Endodermal cell (in vitro differentiated cells): ENCODE results near the gene SKIC2. TPM values are rescaled to one million over a fixed set of nuclear protein-coding genes. Genes with fewer than 3 reads are reported as not detected.

ENCODE experiments used
- DNase-seq: peaks from one replicate; pipeline ENCODE4 v3.0.0-alpha.2; 2017
- H3K27ac ChIP-seq: 2 replicates; pipeline ENCODE4 v1.5.1; 2013; ENCODE audit warnings: mild to moderate bottlenecking, low read depth, low read length, moderate library complexity
- H3K27me3 ChIP-seq: 2 replicates; pipeline ENCODE4 v1.6.1; 2013; ENCODE audit warnings: mild to moderate bottlenecking, low read length, moderate library complexity; ENCODE audit not compliant: insufficient read depth, control insufficient read depth, poor library complexity, severe bottlenecking
- H3K36me3 ChIP-seq: 2 replicates; pipeline ENCODE4 v1.7.0; 2013; ENCODE audit warnings: mild to moderate bottlenecking, low read length, moderate library complexity; ENCODE audit not compliant: control insufficient read depth, insufficient read depth
- H3K4me1 ChIP-seq: one replicate; pipeline ENCODE4 v1.7.0; 2013; ENCODE audit warnings: low read length; ENCODE audit not compliant: control insufficient read depth, insufficient read depth
- H3K4me3 ChIP-seq: 2 replicates; pipeline ENCODE4 v1.5.1; 2013; ENCODE audit warnings: mild to moderate bottlenecking, low read length, moderate library complexity
- H3K9ac ChIP-seq: 2 replicates; pipeline ENCODE4 v1.6.1; 2013; ENCODE audit warnings: mild to moderate bottlenecking, low read length, moderate library complexity; ENCODE audit not compliant: poor library complexity, severe bottlenecking; ENCODE audit errors: extremely low read depth
- H3K9me3 ChIP-seq: 2 replicates; pipeline ENCODE4 v1.6.1; 2013; ENCODE audit warnings: mild to moderate bottlenecking, low read length, moderate library complexity; ENCODE audit not compliant: control insufficient read depth
- H3K27ac Mint-ChIP-seq: 2 replicates; pipeline ENCODE4 v1.8.0; 2020; ENCODE audit warnings: mixed read lengths
- H3K27me3 Mint-ChIP-seq: 2 replicates; pipeline ENCODE4 v1.8.0; 2021; ENCODE audit warnings: mild to moderate bottlenecking, mixed read lengths; ENCODE audit not compliant: insufficient read depth
- H3K36me3 Mint-ChIP-seq: 2 replicates; pipeline ENCODE4 v1.8.0; 2020; ENCODE audit warnings: low read depth, mixed read lengths
- H3K4me1 Mint-ChIP-seq: 2 replicates; pipeline ENCODE4 v1.8.0; 2020; ENCODE audit warnings: mixed read lengths
- H3K4me3 Mint-ChIP-seq: 2 replicates; pipeline ENCODE4 v1.8.0; 2020; ENCODE audit warnings: mild to moderate bottlenecking, moderate library complexity, mixed read lengths
- H3K9me3 Mint-ChIP-seq: 2 replicates; pipeline ENCODE4 v1.8.0; 2020; ENCODE audit warnings: mild to moderate bottlenecking, mixed read lengths
- WGBS, 2 experiments: methylation state at CpG; one replicate each; pipeline versions ENCODE4 v1.1.5 to v1.1.7; 2013; ENCODE audit warnings: missing lambda C conversion rate in 2 of 2, mixed read lengths in 1 of 2; ENCODE audit not compliant: insufficient coverage in 1 of 2, insufficient read length in 1 of 2; 5-methylcytosine and 5-hydroxymethylcytosine counted together
- total RNA-seq, 2 donors: library from RNA; stranded (reverse); fragmentation: NEBNext Ultra II Directional in 1 of 2; extraction: Animal tissue kit (Norgen Biotek cat#: 25700) in 1 of 2; gene quantifications; 2 replicates in 1 of 2; 3 replicates in 1 of 2; pipeline ENCODE4 v1.2.1, GENCODE V29; 2021
- TF ChIP-seq, protein P1 (sequence below): fragments of 200-600 bp; sonication (generic); conservative IDR thresholded peaks from 2 replicates; pipeline ENCODE4 v1.5.0; 2021; ENCODE audit warnings: antibody characterized with exemption, mild to moderate bottlenecking

The SKIC2 gene
- total RNA-seq, 2 donors from 2014 or later, result 95.8 to 103 TPM

DNA sequence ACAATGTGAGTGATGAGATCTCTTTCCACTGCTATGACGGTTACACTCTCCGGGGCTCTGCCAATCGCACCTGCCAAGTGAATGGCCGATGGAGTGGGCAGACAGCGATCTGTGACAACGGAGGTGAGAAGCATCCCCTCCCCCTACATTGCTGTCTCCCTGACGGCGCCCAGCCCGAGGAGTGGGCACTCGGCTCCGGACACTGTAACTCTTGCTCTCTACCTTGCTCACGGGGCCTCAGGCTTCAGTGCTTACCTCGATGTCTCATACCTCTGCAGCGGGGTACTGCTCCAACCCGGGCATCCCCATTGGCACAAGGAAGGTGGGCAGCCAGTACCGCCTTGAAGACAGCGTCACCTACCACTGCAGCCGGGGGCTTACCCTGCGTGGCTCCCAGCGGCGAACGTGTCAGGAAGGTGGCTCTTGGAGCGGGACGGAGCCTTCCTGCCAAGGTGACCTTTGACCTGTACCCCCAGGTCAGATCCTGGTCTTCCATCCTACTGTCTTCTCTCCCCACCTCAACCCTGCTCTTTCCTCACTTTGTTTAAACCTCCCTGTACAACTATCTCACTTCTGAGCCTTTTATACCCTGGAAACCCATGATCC is 11.8 kb upstream of the SKIC2 start:
- H3K9me3 ChIP-seq, result no peaks in the 10 kb centered on the region
- H3K9ac ChIP-seq, result no peak overlapping the region
- H3K27me3 ChIP-seq, result peaks cover 42% of the 10 kb centered on the region
- no peaks in the 10 kb centered on the region for H3K4me1 Mint-ChIP-seq
- no peak overlapping the region for H3K4me3 ChIP-seq
- 86 to 88% methylated on average over 17 to 24 of the region's 24 CpGs for WGBS, 2 experiments
- peaks cover 8% of the 10 kb centered on the region for H3K36me3 Mint-ChIP-seq
- H3K27me3 Mint-ChIP-seq, result peaks cover 65% of the 10 kb centered on the region
- TF ChIP-seq, protein P1, sequence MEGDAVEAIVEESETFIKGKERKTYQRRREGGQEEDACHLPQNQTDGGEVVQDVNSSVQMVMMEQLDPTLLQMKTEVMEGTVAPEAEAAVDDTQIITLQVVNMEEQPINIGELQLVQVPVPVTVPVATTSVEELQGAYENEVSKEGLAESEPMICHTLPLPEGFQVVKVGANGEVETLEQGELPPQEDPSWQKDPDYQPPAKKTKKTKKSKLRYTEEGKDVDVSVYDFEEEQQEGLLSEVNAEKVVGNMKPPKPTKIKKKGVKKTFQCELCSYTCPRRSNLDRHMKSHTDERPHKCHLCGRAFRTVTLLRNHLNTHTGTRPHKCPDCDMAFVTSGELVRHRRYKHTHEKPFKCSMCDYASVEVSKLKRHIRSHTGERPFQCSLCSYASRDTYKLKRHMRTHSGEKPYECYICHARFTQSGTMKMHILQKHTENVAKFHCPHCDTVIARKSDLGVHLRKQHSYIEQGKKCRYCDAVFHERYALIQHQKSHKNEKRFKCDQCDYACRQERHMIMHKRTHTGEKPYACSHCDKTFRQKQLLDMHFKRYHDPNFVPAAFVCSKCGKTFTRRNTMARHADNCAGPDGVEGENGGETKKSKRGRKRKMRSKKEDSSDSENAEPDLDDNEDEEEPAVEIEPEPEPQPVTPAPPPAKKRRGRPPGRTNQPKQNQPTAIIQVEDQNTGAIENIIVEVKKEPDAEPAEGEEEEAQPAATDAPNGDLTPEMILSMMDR, result no peak
- peaks cover 19% of the 10 kb centered on the region for H3K36me3 ChIP-seq
- H3K4me1 ChIP-seq, result no peaks in the 10 kb centered on the region
- H3K4me3 Mint-ChIP-seq, result no peak overlapping the region
- H3K9me3 Mint-ChIP-seq, result no peaks in the 10 kb centered on the region
- H3K27ac ChIP-seq, result no peak overlapping the region
- peak; percentile 35 for DNase-seq
- no peak overlapping the region for H3K27ac Mint-ChIP-seq

DNA sequence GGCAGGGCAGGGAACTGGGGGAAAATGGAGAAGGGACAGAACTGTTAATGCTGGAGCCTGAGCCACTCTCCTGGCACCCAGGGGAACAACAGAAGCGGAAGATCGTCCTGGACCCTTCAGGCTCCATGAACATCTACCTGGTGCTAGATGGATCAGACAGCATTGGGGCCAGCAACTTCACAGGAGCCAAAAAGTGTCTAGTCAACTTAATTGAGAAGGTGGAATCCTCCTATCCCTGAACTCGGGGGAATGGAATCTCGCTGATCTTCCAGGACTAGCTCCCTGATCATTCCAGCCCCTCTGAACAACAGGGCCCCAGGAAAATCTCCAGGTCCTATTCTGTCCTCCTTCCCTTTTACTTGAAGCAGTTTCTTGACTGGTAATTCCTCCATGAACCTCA is 11.1 kb upstream of the SKIC2 start:
- Histone ChIP-seq H3K27me3 (peaks cover 35% of the 10 kb centered on the region), H3K4me3 (no peak overlapping the region), H3K27ac (no peak overlapping the region), H3K4me1 (no peaks in the 10 kb centered on the region), H3K9ac (no peak overlapping the region), H3K9me3 (no peaks in the 10 kb centered on the region), H3K36me3 (peaks cover 26% of the 10 kb centered on the region)
- peaks cover 58% of the 10 kb centered on the region for H3K27me3 Mint-ChIP-seq
- H3K36me3 Mint-ChIP-seq, result peaks cover 11% of the 10 kb centered on the region
- H3K4me3 Mint-ChIP-seq, result no peak overlapping the region
- DNase-seq, result no peak
- no peaks in the 10 kb centered on the region for H3K9me3 Mint-ChIP-seq
- no peak overlapping the region for H3K27ac Mint-ChIP-seq
- WGBS, 2 experiments, result 86 to 95% methylated on average over 4 of the region's 4 CpGs
- TF ChIP-seq, protein P1, result no peak
- no peaks in the 10 kb centered on the region for H3K4me1 Mint-ChIP-seq

DNA sequence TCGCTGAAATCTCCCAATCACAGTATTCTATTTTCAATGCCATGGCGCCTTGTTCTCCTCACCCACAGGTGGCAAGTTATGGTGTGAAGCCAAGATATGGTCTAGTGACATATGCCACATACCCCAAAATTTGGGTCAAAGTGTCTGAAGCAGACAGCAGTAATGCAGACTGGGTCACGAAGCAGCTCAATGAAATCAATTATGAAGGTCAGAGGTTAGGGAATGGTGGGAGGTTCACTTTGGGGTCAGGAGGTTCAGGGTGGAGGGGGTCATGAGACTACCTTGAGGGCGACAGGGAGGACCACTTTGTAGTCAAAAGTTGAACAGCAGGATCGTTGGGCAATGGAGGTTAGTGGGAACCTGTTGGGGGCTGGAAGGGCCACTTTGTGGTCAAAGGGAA is 10.7 kb upstream of the SKIC2 start:
- no peak overlapping the region for H3K27ac Mint-ChIP-seq
- no peak overlapping the region for H3K27ac ChIP-seq
- H3K9me3 Mint-ChIP-seq, result no peaks in the 10 kb centered on the region
- H3K4me1 Mint-ChIP-seq, result no peaks in the 10 kb centered on the region
- no peaks in the 10 kb centered on the region for H3K4me1 ChIP-seq
- 88 to 94% methylated on average over 4 to 5 of the region's 5 CpGs for WGBS, 2 experiments
- H3K4me3 Mint-ChIP-seq, result no peak overlapping the region
- peaks cover 30% of the 10 kb centered on the region for H3K36me3 ChIP-seq
- TF ChIP-seq, protein P1, result no peak
- peaks cover 53% of the 10 kb centered on the region for H3K27me3 Mint-ChIP-seq
- H3K36me3 Mint-ChIP-seq, result peaks cover 15% of the 10 kb centered on the region
- DNase-seq, result no peak
- no peak overlapping the region for H3K4me3 ChIP-seq
- no peaks in the 10 kb centered on the region for H3K9me3 ChIP-seq
- H3K9ac ChIP-seq, result no peak overlapping the region
- peaks cover 31% of the 10 kb centered on the region for H3K27me3 ChIP-seq
